ENCODE results near the gene ZSWIM8. TPM values are rescaled to one million over a fixed set of nuclear protein-coding genes. Genes with fewer than 3 reads are reported as not detected.

The ZSWIM8 gene
- total and polyA plus RNA-seq, 10 of the 15 experiments (the other 5 are each of a cell fraction or from before 2014, with no cell fraction given), result 7.8 to 47.1 (median 23.6) TPM

GRCh38 chr10:73772281-73773151 is 12.9 kb upstream of the ZSWIM8 start (continued):
- TF ChIP-seq SRF (IDR thresholded peaks at IDR 0.05; ENCODE audit: low read depth in 2 of 2, low read length in 2 of 2) (0 out of 4 replicates have a peak, but pooled peaks of 1 of the 2 experiments have one; percentile 32), E2F4 (IDR thresholded peaks at IDR 0.05; ENCODE audit: low read depth, low read length) (0 out of 2 replicates have a peak, but pooled peaks have one; percentile 10), ZNF687 (IDR thresholded peaks at IDR 0.05) (peak; percentile 76), SMC3 (IDR thresholded peaks at IDR 0.05; ENCODE audit: borderline replicate concordance, low read length) (no peak), NFIC (IDR thresholded peaks at IDR 0.05; ENCODE audit: low read depth, low read length) (peak; percentile 28; the same call in 1 of the 2 replicates), CHD2 (IDR thresholded peaks at IDR 0.05; ENCODE audit: borderline replicate concordance, low read depth, low read length) (peak; percentile 53), RBBP5 (conservative IDR thresholded peaks at IDR 0.05) (no peak), CREB1 (IDR thresholded peaks at IDR 0.05; ENCODE audit: low read depth) (peak; percentile 89), ZBTB40 (IDR thresholded peaks at IDR 0.05; ENCODE audit: borderline replicate concordance) (no peak), HDAC6 (IDR thresholded peaks at IDR 0.05; ENCODE audit: unreplicated experiment) (peak; percentile 86), LARP7 (IDR thresholded peaks at IDR 0.05) (peak; percentile 90), RUNX3 (IDR thresholded peaks at IDR 0.05; ENCODE audit: low read length) (peak; percentile 84), NKRF (conservative IDR thresholded peaks at IDR 0.05) (peak; percentile 76), RELA (IDR thresholded peaks at IDR 0.05; ENCODE audit: borderline replicate concordance, partially characterized antibody) (peak; percentile 54), ZBED1 (IDR thresholded peaks at IDR 0.05; ENCODE audit: borderline replicate concordance) (peak; percentile 86; the same call in 1 of the 2 replicates), WRNIP1 (IDR thresholded peaks at IDR 0.05; ENCODE audit: borderline replicate concordance, low read depth, low read length) (no peak), NR2F1 (conservative IDR thresholded peaks at IDR 0.05) (peak; percentile 71), POLR2AphosphoS5 (IDR thresholded peaks at IDR 0.05; ENCODE audit: low read length) (peak; percentile 68; the same call in 1 of the 2 replicates)

All from GM12878 (cell line).